ENCODE results near the gene PTX3.

The PTX3 gene

DNA sequence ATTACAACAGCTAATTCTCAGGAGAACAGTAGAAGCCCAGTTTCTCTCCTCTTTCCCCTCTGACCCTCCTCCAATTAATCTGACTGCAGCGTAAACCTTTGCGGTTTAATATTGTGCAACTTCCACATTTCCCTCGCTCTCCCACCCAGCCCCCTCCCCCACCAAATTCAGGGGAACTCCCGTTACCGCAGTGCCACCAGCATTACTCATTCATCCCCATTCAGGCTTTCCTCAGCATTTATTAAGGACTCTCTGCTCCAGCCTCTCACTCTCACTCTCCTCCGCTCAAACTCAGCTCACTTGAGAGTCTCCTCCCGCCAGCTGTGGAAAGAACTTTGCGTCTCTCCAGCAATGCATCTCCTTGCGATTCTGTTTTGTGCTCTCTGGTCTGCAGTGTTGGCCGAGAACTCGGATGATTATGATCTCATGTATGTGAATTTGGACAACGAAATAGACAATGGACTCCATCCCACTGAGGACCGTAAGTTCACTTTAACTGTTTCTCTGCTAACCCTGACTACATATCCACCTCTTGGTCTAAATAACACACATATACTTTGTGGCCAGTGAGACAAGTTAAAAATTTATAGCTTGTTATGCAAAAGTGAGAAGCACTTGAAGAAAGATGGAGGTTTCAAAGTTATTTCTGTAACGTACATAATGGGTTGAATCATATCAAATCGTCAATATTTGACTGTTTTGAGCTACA is at the start of gene PTX3:
TSS of gene PTX3 (plus strand) at position 268 of the 709 bp plus-strand sequence. CDS start at position 352, 84 bp downstream.
- Histone ChIP-seq H3K4me3 (ENCODE audit: low read length) (peak within 1 kb of the TSS; percentile 46; the same call in 1 of the 2 replicates), H3K27ac (ENCODE audit: low read length) (no peak within 1 kb of the TSS), H3K36me3 (ENCODE audit: control insufficient read depth, insufficient read depth, low read length) (no peaks in the 10 kb centered on the region), H3K4me1 (ENCODE audit: control insufficient read depth, insufficient read depth, low read length) (0 out of 2 replicates have a peak, but pooled peaks cover 1% of the 10 kb centered on the region), H3K27me3 (ENCODE audit: control insufficient read depth, insufficient read depth, low read length) (peaks cover 5% of the 10 kb centered on the region; the same call in 1 of the 2 replicates), H3K9me3 (ENCODE audit: control insufficient read depth, insufficient read depth, low read length) (no peaks in the 10 kb centered on the region)
- no peak for DNase-seq (ENCODE audit: low read depth, low spot score)
- WGBS (ENCODE audit: insufficient coverage, insufficient read length), result no CpG with 5 or more reads among the region's 15 CpGs

DNA sequence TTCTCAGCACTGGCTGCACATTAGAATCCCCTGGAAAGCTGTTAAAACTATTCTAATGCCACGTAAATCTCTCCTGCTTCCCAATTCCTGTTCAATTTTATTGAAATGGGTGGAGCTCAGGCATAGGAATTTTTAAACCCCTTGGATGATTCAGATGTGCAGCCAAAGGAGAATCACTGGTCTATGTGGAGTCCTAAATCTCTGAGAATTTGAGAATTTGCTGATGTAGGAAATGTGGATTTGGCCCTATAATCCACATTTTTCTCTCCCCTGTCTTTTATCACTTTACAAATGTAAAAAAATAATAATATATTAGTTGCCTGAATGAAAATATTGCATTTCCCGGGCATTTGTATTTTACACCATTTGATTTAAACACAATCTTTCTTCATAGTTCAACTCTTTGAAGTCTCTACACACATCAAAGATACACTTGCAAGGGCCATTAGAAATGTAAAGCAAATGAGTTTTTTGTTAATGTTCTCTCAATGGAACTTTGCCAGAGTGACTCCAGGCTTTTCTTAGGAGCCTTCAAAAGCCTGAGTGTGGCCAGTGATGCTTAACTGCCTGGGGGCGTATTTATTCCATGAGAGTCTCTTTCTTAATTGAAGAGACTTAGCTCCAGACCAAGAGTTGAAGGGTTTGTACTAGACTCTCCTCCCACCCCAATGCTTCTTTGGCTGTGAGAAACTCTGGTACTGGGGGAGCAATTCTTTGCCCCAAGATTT is 48.8 kb upstream of the PTX3 start:
- H3K4me1 ChIP-seq (ENCODE audit: control insufficient read depth, insufficient read depth, low read length), result no peaks in the 10 kb centered on the region
- no peaks in the 10 kb centered on the region for H3K9me3 ChIP-seq (ENCODE audit: control insufficient read depth, insufficient read depth, low read length)
- no CpG with 5 or more reads among the region's 3 CpGs for WGBS (ENCODE audit: insufficient coverage, insufficient read length)
- DNase-seq (ENCODE audit: low read depth, low spot score), result no peak
- H3K4me3 ChIP-seq (ENCODE audit: low read length), result no peak overlapping the region
- no peaks in the 10 kb centered on the region for H3K36me3 ChIP-seq (ENCODE audit: control insufficient read depth, insufficient read depth, low read length)
- H3K27me3 ChIP-seq (ENCODE audit: control insufficient read depth, insufficient read depth, low read length), result no peaks in the 10 kb centered on the region
- no peak overlapping the region for H3K27ac ChIP-seq (ENCODE audit: low read length)

DNA sequence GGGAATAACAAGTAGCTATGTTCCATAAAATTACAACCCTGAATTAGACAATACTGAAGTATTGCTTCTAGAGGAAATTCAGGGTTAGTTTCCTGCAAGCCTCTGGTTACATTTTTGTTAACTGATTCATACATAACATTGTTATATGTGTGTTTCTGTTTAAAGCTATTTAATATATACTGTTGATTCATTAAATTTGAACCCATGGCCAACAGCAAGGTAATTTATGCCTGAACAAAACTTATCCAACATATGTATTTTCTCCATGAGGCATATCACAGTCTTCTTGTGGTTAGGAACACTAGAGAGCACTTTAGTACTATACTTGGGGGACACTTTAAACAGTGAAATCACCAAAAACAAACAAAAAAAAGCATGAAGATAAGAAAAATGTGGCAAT is 47.7 kb upstream of the PTX3 start:
- no peak for DNase-seq (ENCODE audit: low read depth, low spot score)
- no peak overlapping the region for H3K27ac ChIP-seq (ENCODE audit: low read length)

DNA sequence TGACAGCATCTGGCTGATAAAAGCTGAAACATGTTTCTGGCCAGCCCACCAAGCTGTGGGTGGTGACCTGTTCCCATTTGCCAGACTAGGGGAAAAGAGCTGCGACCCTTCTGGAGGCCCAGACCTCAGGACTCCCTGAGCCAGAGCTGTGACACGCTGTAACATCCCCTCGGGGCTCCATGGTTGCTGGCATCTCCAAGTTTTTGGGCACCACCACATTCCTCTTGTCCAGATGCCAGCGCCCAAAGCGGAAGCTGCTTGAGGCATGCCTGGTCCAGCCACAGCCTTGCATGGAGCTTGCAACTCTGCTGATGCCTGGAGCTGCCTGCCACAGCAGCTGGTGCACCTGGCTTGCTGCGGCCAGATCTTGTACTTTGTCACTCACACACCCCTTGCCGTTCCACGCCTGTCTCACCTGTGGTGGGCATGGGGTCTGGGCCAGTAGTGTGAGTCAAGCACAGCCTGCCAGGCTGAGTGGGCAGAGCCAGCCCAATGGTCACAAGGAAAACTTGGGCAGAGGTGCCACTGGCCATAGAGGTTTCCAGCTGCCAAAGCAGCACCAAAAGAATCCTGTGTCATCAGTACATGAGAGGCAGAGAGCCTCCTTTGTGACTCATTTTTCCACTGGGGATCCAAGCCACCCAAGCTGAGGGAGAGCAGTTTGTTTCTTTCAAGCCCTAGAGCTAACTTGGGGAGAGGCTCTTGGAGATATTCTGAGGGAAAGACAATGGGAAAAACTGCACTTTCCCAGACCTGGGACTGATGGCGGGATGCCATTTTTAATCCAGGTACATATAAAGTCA is 45.7 kb upstream of the PTX3 start:
- H3K4me1 ChIP-seq (ENCODE audit: control insufficient read depth, insufficient read depth, low read length), result no peaks in the 10 kb centered on the region
- WGBS (ENCODE audit: insufficient coverage, insufficient read length), result no CpG with 5 or more reads among the region's 9 CpGs
- H3K9me3 ChIP-seq (ENCODE audit: control insufficient read depth, insufficient read depth, low read length), result no peaks in the 10 kb centered on the region
- no peaks in the 10 kb centered on the region for H3K36me3 ChIP-seq (ENCODE audit: control insufficient read depth, insufficient read depth, low read length)
- H3K4me3 ChIP-seq (ENCODE audit: low read length), result no peak overlapping the region
- no peak for DNase-seq (ENCODE audit: low read depth, low spot score)
- H3K27ac ChIP-seq (ENCODE audit: low read length), result no peak overlapping the region
- H3K27me3 ChIP-seq (ENCODE audit: control insufficient read depth, insufficient read depth, low read length), result no peaks in the 10 kb centered on the region

More for the DNA sequence above, 47.7 kb upstream of the PTX3 start:
- no peaks in the 10 kb centered on the region for H3K4me1 ChIP-seq (ENCODE audit: control insufficient read depth, insufficient read depth, low read length)
- no peak overlapping the region for H3K4me3 ChIP-seq (ENCODE audit: low read length)
- H3K27me3 ChIP-seq (ENCODE audit: control insufficient read depth, insufficient read depth, low read length), result no peaks in the 10 kb centered on the region
- H3K36me3 ChIP-seq (ENCODE audit: control insufficient read depth, insufficient read depth, low read length), result no peaks in the 10 kb centered on the region
- H3K9me3 ChIP-seq (ENCODE audit: control insufficient read depth, insufficient read depth, low read length), result no peaks in the 10 kb centered on the region

DNA sequence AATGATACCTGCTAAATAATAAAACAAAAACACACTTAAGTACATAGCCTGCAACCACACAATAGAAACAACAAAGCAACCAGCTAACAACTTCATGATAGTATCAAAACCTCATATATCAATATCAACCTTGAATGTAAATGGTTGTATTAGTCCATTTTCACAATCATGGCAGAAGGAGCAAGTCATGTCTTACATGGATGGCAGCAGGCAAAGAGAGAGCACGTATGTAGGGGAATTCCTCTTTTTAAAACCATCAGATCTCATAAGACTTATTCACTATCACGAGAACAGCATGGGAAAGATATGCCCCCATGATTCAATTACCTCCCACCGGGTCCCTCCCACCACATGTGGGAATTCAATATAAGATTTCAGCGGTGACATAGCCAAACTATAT is 44.5 kb upstream of the PTX3 start:
- H3K36me3 ChIP-seq (ENCODE audit: control insufficient read depth, insufficient read depth, low read length), result no peaks in the 10 kb centered on the region
- H3K27ac ChIP-seq (ENCODE audit: low read length), result no peak overlapping the region
- H3K27me3 ChIP-seq (ENCODE audit: control insufficient read depth, insufficient read depth, low read length), result no peaks in the 10 kb centered on the region
- no peak for DNase-seq (ENCODE audit: low read depth, low spot score)
- WGBS (ENCODE audit: insufficient coverage, insufficient read length), result no CpG with 5 or more reads among the region's 4 CpGs
- H3K9me3 ChIP-seq (ENCODE audit: control insufficient read depth, insufficient read depth, low read length), result no peaks in the 10 kb centered on the region
- no peaks in the 10 kb centered on the region for H3K4me1 ChIP-seq (ENCODE audit: control insufficient read depth, insufficient read depth, low read length)
- no peak overlapping the region for H3K4me3 ChIP-seq (ENCODE audit: low read length)

DNA sequence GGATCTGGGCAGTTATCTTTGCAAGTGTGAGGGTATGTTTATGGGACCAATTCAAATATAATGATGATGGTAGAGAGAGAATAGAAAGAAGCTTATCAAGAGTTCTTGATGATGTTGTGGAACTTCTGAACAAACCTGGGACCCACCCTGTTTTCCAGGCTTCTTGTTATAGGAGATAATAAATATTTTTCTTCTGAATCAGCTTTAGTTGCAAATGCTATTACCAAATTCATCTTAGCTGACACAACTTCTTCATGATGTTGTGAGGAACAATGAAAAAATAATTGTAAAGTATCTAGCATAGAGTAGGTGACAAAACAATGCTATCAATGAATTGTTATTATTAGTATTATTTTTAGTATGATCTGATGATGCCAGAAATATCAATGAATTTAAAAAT is 43.5 kb upstream of the PTX3 start:
- Histone ChIP-seq H3K4me3 (ENCODE audit: low read length) (no peak overlapping the region), H3K27ac (ENCODE audit: low read length) (no peak overlapping the region), H3K36me3 (ENCODE audit: control insufficient read depth, insufficient read depth, low read length) (no peaks in the 10 kb centered on the region), H3K9me3 (ENCODE audit: control insufficient read depth, insufficient read depth, low read length) (no peaks in the 10 kb centered on the region), H3K4me1 (ENCODE audit: control insufficient read depth, insufficient read depth, low read length) (no peaks in the 10 kb centered on the region), H3K27me3 (ENCODE audit: control insufficient read depth, insufficient read depth, low read length) (no peaks in the 10 kb centered on the region)
- DNase-seq (ENCODE audit: low read depth, low spot score), result no peak

DNA sequence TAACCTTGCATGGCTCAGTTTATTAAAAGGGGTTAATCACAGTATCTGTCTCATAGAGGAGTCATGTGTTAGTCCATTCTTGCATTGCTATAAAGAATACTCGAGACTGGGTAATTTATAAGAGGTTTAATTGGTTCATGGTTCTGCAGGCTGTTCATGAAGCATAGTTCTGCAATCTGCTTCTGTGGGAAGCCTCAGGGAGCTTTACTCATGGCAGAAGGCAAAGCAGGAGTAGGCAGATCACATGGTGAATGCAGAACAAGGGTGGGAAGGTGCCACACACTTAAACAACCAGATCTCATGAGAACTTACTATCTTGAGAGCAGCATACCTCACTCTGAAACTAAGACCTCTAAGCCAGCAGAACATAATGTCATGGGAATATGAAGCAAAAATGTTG is 42.2 kb upstream of the PTX3 start:
- no peaks in the 10 kb centered on the region for H3K9me3 ChIP-seq (ENCODE audit: control insufficient read depth, insufficient read depth, low read length)
- no CpG with 5 or more reads among the region's 1 CpG for WGBS (ENCODE audit: insufficient coverage, insufficient read length)
- no peak for DNase-seq (ENCODE audit: low read depth, low spot score)
- no peak overlapping the region for H3K27ac ChIP-seq (ENCODE audit: low read length)
- H3K36me3 ChIP-seq (ENCODE audit: control insufficient read depth, insufficient read depth, low read length), result no peaks in the 10 kb centered on the region
- H3K27me3 ChIP-seq (ENCODE audit: control insufficient read depth, insufficient read depth, low read length), result no peaks in the 10 kb centered on the region
- H3K4me1 ChIP-seq (ENCODE audit: control insufficient read depth, insufficient read depth, low read length), result no peaks in the 10 kb centered on the region
- H3K4me3 ChIP-seq (ENCODE audit: low read length), result no peak overlapping the region

DNA sequence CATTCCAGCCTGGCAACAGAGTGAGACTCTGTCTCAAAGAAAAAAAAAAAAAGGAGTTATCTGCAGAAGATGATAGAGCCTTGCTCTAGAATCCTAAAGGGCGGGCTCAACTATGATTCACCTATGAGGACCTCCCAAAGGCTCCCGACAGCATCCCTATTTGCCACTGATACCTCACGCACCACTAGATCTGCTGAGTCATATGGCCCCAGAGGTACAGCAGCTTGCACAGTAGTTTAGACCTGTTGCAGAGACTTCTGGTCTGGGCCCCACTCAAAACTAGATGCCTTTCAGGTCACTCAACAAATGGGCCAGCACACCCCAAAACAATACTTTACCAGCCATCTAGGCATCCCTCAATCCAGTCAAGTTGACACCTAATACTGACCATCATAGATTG is 38.1 kb upstream of the PTX3 start:
- H3K27ac ChIP-seq (ENCODE audit: low read length), result no peak overlapping the region
- no peaks in the 10 kb centered on the region for H3K9me3 ChIP-seq (ENCODE audit: control insufficient read depth, insufficient read depth, low read length)
- WGBS (ENCODE audit: insufficient coverage, insufficient read length), result no CpG with 5 or more reads among the region's 3 CpGs
- H3K4me3 ChIP-seq (ENCODE audit: low read length), result no peak overlapping the region
- no peaks in the 10 kb centered on the region for H3K36me3 ChIP-seq (ENCODE audit: control insufficient read depth, insufficient read depth, low read length)
- H3K4me1 ChIP-seq (ENCODE audit: control insufficient read depth, insufficient read depth, low read length), result no peaks in the 10 kb centered on the region
- H3K27me3 ChIP-seq (ENCODE audit: control insufficient read depth, insufficient read depth, low read length), result no peaks in the 10 kb centered on the region
- no peak for DNase-seq (ENCODE audit: low read depth, low spot score)

DNA sequence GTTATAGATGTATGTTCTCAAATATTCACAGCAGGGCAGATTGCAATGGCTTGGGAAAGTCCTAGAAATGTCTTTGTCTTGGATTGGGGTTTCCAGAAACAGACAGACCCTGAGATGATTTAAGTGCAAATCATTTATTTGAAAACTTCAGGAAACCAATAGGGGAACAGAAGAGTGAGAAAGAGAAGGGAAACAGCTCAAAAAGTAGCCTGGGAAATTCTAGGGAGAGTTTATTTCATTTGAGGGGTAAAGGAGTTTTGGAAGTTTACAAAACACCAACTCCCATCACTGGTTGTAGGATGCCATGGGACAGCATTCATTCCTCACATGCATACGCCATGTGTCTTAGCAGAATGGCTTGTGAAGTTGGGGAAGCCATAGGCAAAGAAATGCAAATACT is 32.3 kb upstream of the PTX3 start:
- H3K27ac ChIP-seq (ENCODE audit: low read length), result no peak overlapping the region
- WGBS (ENCODE audit: insufficient coverage, insufficient read length), result no CpG with 5 or more reads among the region's 1 CpG
- no peak for DNase-seq (ENCODE audit: low read depth, low spot score)

DNA sequence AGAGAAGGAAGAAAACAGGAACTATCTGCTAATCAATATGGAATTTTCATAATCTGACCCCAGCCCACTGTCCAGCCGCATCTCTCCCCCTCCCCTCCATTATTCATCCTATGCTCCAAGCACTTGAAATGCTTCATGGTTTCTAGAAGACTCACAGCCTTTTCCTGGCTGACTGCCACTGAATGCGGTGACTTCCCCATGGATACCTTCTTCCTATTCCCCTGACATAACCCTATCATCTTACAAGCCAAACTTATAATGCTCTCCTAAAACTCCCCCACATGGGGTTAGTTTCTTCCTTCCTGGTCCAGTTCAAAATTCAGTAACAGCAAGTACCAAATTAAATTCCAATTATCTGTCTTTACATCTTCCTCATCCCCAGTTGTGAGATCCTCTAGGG is 31.2 kb upstream of the PTX3 start:
- DNase-seq (ENCODE audit: low read depth, low spot score), result no peak

More for the DNA sequence above, 32.3 kb upstream of the PTX3 start:
- no peaks in the 10 kb centered on the region; the same call in 1 of the 2 replicates for H3K4me1 ChIP-seq (ENCODE audit: control insufficient read depth, insufficient read depth, low read length)
- H3K4me3 ChIP-seq (ENCODE audit: low read length), result no peak overlapping the region
- no peaks in the 10 kb centered on the region for H3K36me3 ChIP-seq (ENCODE audit: control insufficient read depth, insufficient read depth, low read length)
- no peaks in the 10 kb centered on the region for H3K27me3 ChIP-seq (ENCODE audit: control insufficient read depth, insufficient read depth, low read length)
- no peaks in the 10 kb centered on the region for H3K9me3 ChIP-seq (ENCODE audit: control insufficient read depth, insufficient read depth, low read length)

More for the DNA sequence above, 31.2 kb upstream of the PTX3 start:
- no peaks in the 10 kb centered on the region; the same call in 1 of the 2 replicates for H3K4me1 ChIP-seq (ENCODE audit: control insufficient read depth, insufficient read depth, low read length)
- no peak overlapping the region; the same call in 1 of the 2 replicates for H3K4me3 ChIP-seq (ENCODE audit: low read length)
- no peaks in the 10 kb centered on the region for H3K36me3 ChIP-seq (ENCODE audit: control insufficient read depth, insufficient read depth, low read length)
- H3K9me3 ChIP-seq (ENCODE audit: control insufficient read depth, insufficient read depth, low read length), result no peaks in the 10 kb centered on the region
- H3K27me3 ChIP-seq (ENCODE audit: control insufficient read depth, insufficient read depth, low read length), result no peaks in the 10 kb centered on the region
- WGBS (ENCODE audit: insufficient coverage, insufficient read length), result no CpG with 5 or more reads among the region's 2 CpGs
- H3K27ac ChIP-seq (ENCODE audit: low read length), result no peak overlapping the region

Measured in iPS DF 6.9 (cell line).